IMR-90 (cell line): ENCODE data around the gene MYO1D.

Source experiments
- BHLHE40 ChIP-seq: fragments of 150-350 bp; IDR thresholded peaks from 2 replicates; pipeline ENCODE4 v1.6.1; 2016; ENCODE audit warnings: mild to moderate bottlenecking, low read depth, low read length
- CEBPB ChIP-seq: IDR thresholded peaks from 2 replicates; pipeline ENCODE4 v1.6.1; 2012; ENCODE audit warnings: low read depth, low read length, improper control_type of control experiment
- CTCF ChIP-seq: conservative IDR thresholded peaks from 2 replicates; pipeline ENCODE4 v1.5.1; 2012; ENCODE audit warnings: mild to moderate bottlenecking, low read depth, low read length, improper control_type of control experiment
- ELK1 ChIP-seq: fragments of 150-350 bp; IDR thresholded peaks from 2 replicates; pipeline ENCODE4 v1.6.1; 2016; ENCODE audit warnings: low read depth, mild to moderate bottlenecking, low read length, moderate library complexity, borderline replicate concordance
- MXI1 ChIP-seq: IDR thresholded peaks from 2 replicates; pipeline ENCODE4 v1.6.1; 2012; ENCODE audit warnings: low read depth, mild to moderate bottlenecking, low read length, moderate library complexity, borderline replicate concordance
- POLR2A ChIP-seq: IDR thresholded peaks from 2 replicates; pipeline ENCODE4 v1.6.1; 2012; ENCODE audit warnings: mild to moderate bottlenecking, low read depth, low read length
- RAD21 ChIP-seq: IDR thresholded peaks from 2 replicates; pipeline ENCODE4 v1.6.1; 2012; ENCODE audit warnings: low read length, improper control_type of control experiment
- USF2 ChIP-seq: fragments of 150-350 bp; IDR thresholded peaks from 2 replicates; pipeline ENCODE4 v1.6.1; 2017; ENCODE audit warnings: mild to moderate bottlenecking, antibody characterized with exemption, low read length, low read depth

GRCh38 chr17:32713081-32713480 lies 163.8 kb downstream of the MYO1D start:
- no peak for TF ChIP-seq CTCF
- no peak for TF ChIP-seq ELK1
- TF ChIP-seq USF2: no peak
- TF ChIP-seq POLR2A: no peak
- no peak for TF ChIP-seq RAD21
- no peak for TF ChIP-seq MXI1
- no peak for TF ChIP-seq CEBPB
- no peak for TF ChIP-seq BHLHE40
